ENCODE results near the gene C20orf144. TPM values are rescaled to one million over a fixed set of nuclear protein-coding genes. Genes with fewer than 3 reads are reported as not detected.
A peak's percentile ranks its signal among the peaks of the same experiment; 100 is the strongest.
"Not testable (repeated sequence)": the region's sequence is repeated elsewhere in the genome, so short reads cannot be mapped to it uniquely, and the experiment has no call there.

Gene C20orf144
- total and polyA plus RNA-seq, 9 of the 15 experiments (the other 6 are each of a cell fraction or from before 2014, with no cell fraction given), result 0.04 to 0.23 (median 0.11) TPM; not detected in 2

GRCh38 chr20:33698966-33699365, 36.8 kb downstream of the C20orf144 start:
- FAIRE-seq; H2AFZ ChIP-seq (ENCODE audit: low read depth, low read length); H4K20me1 ChIP-seq (replicated peaks; ENCODE audit: control insufficient read depth, insufficient read depth, low read length); H3K4me1 ChIP-seq (replicated peaks in 1 of 2; ENCODE audit: control insufficient read depth in 2 of 2, insufficient read depth in 2 of 2, low read length in 2 of 2); H3K4me2 ChIP-seq (ENCODE audit: insufficient read depth, low read length); POLR2A ChIA-PET; H3K36me3 ChIP-seq (ENCODE audit: control insufficient read depth, insufficient read depth, low read length); H3K79me2 ChIP-seq (ENCODE audit: control insufficient read depth, insufficient read depth, low read length); H3K9ac ChIP-seq (ENCODE audit: insufficient read depth in 1 of 2, low read depth in 2 of 2, low read length in 2 of 2); H3K9me1 ChIP-seq (ENCODE audit: control insufficient read depth, insufficient read depth, low read length); ATAC-seq; BruUV-seq (replicated peaks); in situ Hi-C loops (cut with MboI); DNase-seq (ENCODE audit: extremely low read depth in 1 of 4, low spot score in 3 of 4); H3K27ac ChIP-seq (ENCODE audit: extremely low read depth, low read depth, low read length); H3K9me3 ChIP-seq (replicated peaks; ENCODE audit: control insufficient read depth, insufficient read depth, low read depth, low read length); intact Hi-C loops (cut with micrococcal nuclease); H3K4me3 ChIP-seq; H3K27me3 ChIP-seq (ENCODE audit: control insufficient read depth in 2 of 2, insufficient read depth in 2 of 2, low read length in 2 of 2): not testable (repeated sequence)
- CTCF ChIA-PET (ENCODE audit: low intra/inter-chr PET ratio), result interaction anchor here (0.7 kb wide), 1 partner anchor 33 kb away, joined by 3 read pairs; no protein-coding TSS in a partner anchor
- WGBS (ENCODE audit: insufficient coverage, low coverage, missing lambda C conversion rate), result 33% methylated on average over 14 of the region's 27 CpGs

GRCh38 chr20:33700696-33701441, 38.7 kb downstream of the C20orf144 start:
- H3K27ac ChIP-seq (ENCODE audit: extremely low read depth, low read depth, low read length); H3K4me3 ChIP-seq; BruUV-seq (replicated peaks); H3K9me1 ChIP-seq (ENCODE audit: control insufficient read depth, insufficient read depth, low read length); ATAC-seq; FAIRE-seq; POLR2A ChIA-PET; H3K9me3 ChIP-seq (replicated peaks; ENCODE audit: control insufficient read depth, insufficient read depth, low read depth, low read length); intact Hi-C loops (cut with micrococcal nuclease); H3K27me3 ChIP-seq (ENCODE audit: control insufficient read depth in 2 of 2, insufficient read depth in 2 of 2, low read length in 2 of 2); H3K4me1 ChIP-seq (replicated peaks in 1 of 2; ENCODE audit: control insufficient read depth in 2 of 2, insufficient read depth in 2 of 2, low read length in 2 of 2); DNase-seq (ENCODE audit: extremely low read depth in 1 of 4, low spot score in 3 of 4); H3K79me2 ChIP-seq (ENCODE audit: control insufficient read depth, insufficient read depth, low read length); H3K4me2 ChIP-seq (ENCODE audit: insufficient read depth, low read length); H3K36me3 ChIP-seq (ENCODE audit: control insufficient read depth, insufficient read depth, low read length); in situ Hi-C loops (cut with MboI); H2AFZ ChIP-seq (ENCODE audit: low read depth, low read length); H3K9ac ChIP-seq (ENCODE audit: insufficient read depth in 1 of 2, low read depth in 2 of 2, low read length in 2 of 2); H4K20me1 ChIP-seq (replicated peaks; ENCODE audit: control insufficient read depth, insufficient read depth, low read length); CTCF ChIA-PET (ENCODE audit: low intra/inter-chr PET ratio): not testable (repeated sequence)
- TF ChIP-seq ZBTB33 (CRISPR knock-in tag; IDR thresholded peaks at IDR 0.05), result peak; percentile 69
- 78% methylated on average over 21 of the region's 45 CpGs for WGBS (ENCODE audit: insufficient coverage, low coverage, missing lambda C conversion rate)

Measured in K562 (cell line).